ENCODE measurements around the gene PLCB1. TPM values are rescaled to one million over a fixed set of nuclear protein-coding genes. Genes with fewer than 3 reads are reported as not detected.

The PLCB1 gene
- total RNA-seq, 1 experiment from 2014 or later: not detected

- BruUV-seq (replicated peaks): no TSS peak
- Histone ChIP-seq H3K4me3 (no peak overlapping the region), H3K36me3 (ENCODE audit: low read depth) (no peaks in the 10 kb centered on the region), H3K9me2 (ENCODE audit: insufficient read depth) (no peaks in the 10 kb centered on the region), H3K9me3 (ENCODE audit: insufficient read depth, low read depth) (no peaks in the 10 kb centered on the region), H2AFZ (no peak overlapping the region), H4K20me1 (ENCODE audit: insufficient read depth) (no peaks in the 10 kb centered on the region), H3K27ac (no peak overlapping the region), H3K27me3 (ENCODE audit: insufficient read depth, low read depth) (no peaks in the 10 kb centered on the region), H3F3A (ENCODE audit: insufficient read depth, low read depth) (no peaks in the 10 kb centered on the region), H3K4me2 (no peak overlapping the region), H3K4me1 (replicated peaks; ENCODE audit: insufficient read depth) (no peaks in the 10 kb centered on the region), H3K79me2 (ENCODE audit: low read depth) (no peaks in the 10 kb centered on the region)
- intact Hi-C loops (cut with micrococcal nuclease; ENCODE audit: unreplicated experiment): no loop called here
- CTCF ChIA-PET: no interaction called here
- POLR2A ChIA-PET (ENCODE audit: unreplicated experiment): no interaction called here
- no peak for TF ChIP-seq EZH2 (IDR thresholded peaks at IDR 0.05; ENCODE audit: low read depth)
- TF ChIP-seq, protein P1, sequence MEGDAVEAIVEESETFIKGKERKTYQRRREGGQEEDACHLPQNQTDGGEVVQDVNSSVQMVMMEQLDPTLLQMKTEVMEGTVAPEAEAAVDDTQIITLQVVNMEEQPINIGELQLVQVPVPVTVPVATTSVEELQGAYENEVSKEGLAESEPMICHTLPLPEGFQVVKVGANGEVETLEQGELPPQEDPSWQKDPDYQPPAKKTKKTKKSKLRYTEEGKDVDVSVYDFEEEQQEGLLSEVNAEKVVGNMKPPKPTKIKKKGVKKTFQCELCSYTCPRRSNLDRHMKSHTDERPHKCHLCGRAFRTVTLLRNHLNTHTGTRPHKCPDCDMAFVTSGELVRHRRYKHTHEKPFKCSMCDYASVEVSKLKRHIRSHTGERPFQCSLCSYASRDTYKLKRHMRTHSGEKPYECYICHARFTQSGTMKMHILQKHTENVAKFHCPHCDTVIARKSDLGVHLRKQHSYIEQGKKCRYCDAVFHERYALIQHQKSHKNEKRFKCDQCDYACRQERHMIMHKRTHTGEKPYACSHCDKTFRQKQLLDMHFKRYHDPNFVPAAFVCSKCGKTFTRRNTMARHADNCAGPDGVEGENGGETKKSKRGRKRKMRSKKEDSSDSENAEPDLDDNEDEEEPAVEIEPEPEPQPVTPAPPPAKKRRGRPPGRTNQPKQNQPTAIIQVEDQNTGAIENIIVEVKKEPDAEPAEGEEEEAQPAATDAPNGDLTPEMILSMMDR (conservative IDR thresholded peaks at IDR 0.05): no peak
- DNase-seq: no peak
Measured at GRCh38 chr20:8778387-8778786, 646.3 kb downstream of the PLCB1 start.

GRCh38 chr20:8780915-8781314 lies 648.8 kb downstream of the PLCB1 start:
- DNase-seq: no peak
- TF ChIP-seq, protein P1 (conservative IDR thresholded peaks at IDR 0.05): no peak
- TF ChIP-seq EZH2 (IDR thresholded peaks at IDR 0.05; ENCODE audit: low read depth): no peak
- H3F3A ChIP-seq (ENCODE audit: insufficient read depth, low read depth): no peaks in the 10 kb centered on the region
- H3K4me2 ChIP-seq: no peak overlapping the region
- H3K4me1 ChIP-seq (replicated peaks; ENCODE audit: insufficient read depth): no peaks in the 10 kb centered on the region
- H3K27ac ChIP-seq: no peak overlapping the region
- no peaks in the 10 kb centered on the region for H3K9me2 ChIP-seq (ENCODE audit: insufficient read depth)
- CTCF ChIA-PET: no interaction called here
- intact Hi-C loops (cut with micrococcal nuclease; ENCODE audit: unreplicated experiment): no loop called here
- no peak overlapping the region for H2AFZ ChIP-seq
- no peaks in the 10 kb centered on the region for H3K9me3 ChIP-seq (ENCODE audit: insufficient read depth, low read depth)
- no TSS peak for BruUV-seq (replicated peaks)
- POLR2A ChIA-PET (ENCODE audit: unreplicated experiment): no interaction called here
- H3K4me3 ChIP-seq: no peak overlapping the region
- no peaks in the 10 kb centered on the region for H4K20me1 ChIP-seq (ENCODE audit: insufficient read depth)
- H3K27me3 ChIP-seq (ENCODE audit: insufficient read depth, low read depth): peaks cover 8% of the 10 kb centered on the region; the same call in 1 of the 2 replicates
- no peaks in the 10 kb centered on the region for H3K79me2 ChIP-seq (ENCODE audit: low read depth)
- no peaks in the 10 kb centered on the region for H3K36me3 ChIP-seq (ENCODE audit: low read depth)

- H3K4me1 ChIP-seq (replicated peaks; ENCODE audit: insufficient read depth): no peaks in the 10 kb centered on the region
- DNase-seq: no peak
- no peak overlapping the region for H2AFZ ChIP-seq
- H3K9me3 ChIP-seq (ENCODE audit: insufficient read depth, low read depth): no peaks in the 10 kb centered on the region
- H3K9me2 ChIP-seq (ENCODE audit: insufficient read depth): no peaks in the 10 kb centered on the region
- H4K20me1 ChIP-seq (ENCODE audit: insufficient read depth): no peaks in the 10 kb centered on the region
- intact Hi-C loops (cut with micrococcal nuclease; ENCODE audit: unreplicated experiment): no loop called here
- no peak overlapping the region for H3K27ac ChIP-seq
- H3K4me3 ChIP-seq: no peak overlapping the region
- H3K4me2 ChIP-seq: no peak overlapping the region
- H3F3A ChIP-seq (ENCODE audit: insufficient read depth, low read depth): no peaks in the 10 kb centered on the region
- TF ChIP-seq, protein P1 (conservative IDR thresholded peaks at IDR 0.05): no peak
- H3K79me2 ChIP-seq (ENCODE audit: low read depth): no peaks in the 10 kb centered on the region
- ChIA-PET POLR2A (ENCODE audit: unreplicated experiment) (no interaction called here), CTCF (no interaction called here)
- BruUV-seq (replicated peaks): no TSS peak
- no peaks in the 10 kb centered on the region for H3K36me3 ChIP-seq (ENCODE audit: low read depth)
- peaks cover 8% of the 10 kb centered on the region; the same call in 1 of the 2 replicates for H3K27me3 ChIP-seq (ENCODE audit: insufficient read depth, low read depth)
Measured at GRCh38 chr20:8782804-8783203, 650.7 kb downstream of the PLCB1 start.

Data from PC-9 (cell line).